Fibroblast of lung (primary cell): ENCODE results near the gene NTSR1. TPM values are rescaled to one million over a fixed set of nuclear protein-coding genes. Genes with fewer than 3 reads are reported as not detected.

ENCODE experiments used
- DNase-seq, 2 donors: peaks; one replicate each; pipeline versions ENCODE4 v3.0.0 to v3.0.0-alpha.2; 2010; ENCODE audit warnings: low read depth in 2 of 2
- H2AFZ ChIP-seq: 2 replicates; pipeline ENCODE4 v1.5.1; 2012; ENCODE audit warnings: low read length, control low read depth, inconsistent platforms
- H3K27ac ChIP-seq: 2 replicates; pipeline ENCODE4 v1.5.1; 2011; ENCODE audit warnings: low read length, control low read depth; ENCODE audit not compliant: insufficient read depth
- H3K27me3 ChIP-seq: 2 replicates; pipeline ENCODE4 v1.5.1; 2011; ENCODE audit warnings: mild to moderate bottlenecking, low read length; ENCODE audit not compliant: control insufficient read depth, insufficient read depth
- H3K36me3 ChIP-seq: 2 replicates; pipeline ENCODE4 v1.5.1; 2011; ENCODE audit warnings: low read length; ENCODE audit not compliant: control insufficient read depth, insufficient read depth
- H3K4me1 ChIP-seq: 2 replicates; pipeline ENCODE4 v1.5.1; 2011; ENCODE audit warnings: low read length; ENCODE audit not compliant: control insufficient read depth, insufficient read depth; ENCODE audit errors: extremely low read depth
- H3K4me2 ChIP-seq: 2 replicates; pipeline ENCODE4 v1.5.1; 2011; ENCODE audit warnings: low read length, control low read depth; ENCODE audit not compliant: insufficient read depth; ENCODE audit errors: extremely low read depth
- H3K4me3 ChIP-seq, 4 experiments: fragments of 200-600 bp in 1 of 4; sonication (generic) in 1 of 4; replicated peaks in 1 of 4; 2 replicates each; pipeline ENCODE4 v1.5.1; 2011 to 2016; ENCODE audit warnings: low read length in 4 of 4, low read depth in 3 of 4, mild to moderate bottlenecking in 3 of 4, control low read depth in 2 of 4, inconsistent platforms in 1 of 4, mixed read lengths in 1 of 4; ENCODE audit not compliant: insufficient read depth in 1 of 4; ENCODE audit errors: control extremely low read depth in 1 of 4
- H3K79me2 ChIP-seq: 2 replicates; pipeline ENCODE4 v1.5.1; 2012; ENCODE audit warnings: mild to moderate bottlenecking, low read length, inconsistent platforms; ENCODE audit not compliant: control insufficient read depth, insufficient read depth
- H3K9ac ChIP-seq: 2 replicates; pipeline ENCODE4 v1.5.1; 2011; ENCODE audit warnings: mild to moderate bottlenecking, low read length, control low read depth; ENCODE audit not compliant: insufficient read depth
- H3K9me3 ChIP-seq: 2 replicates; pipeline ENCODE4 v1.5.1; 2012; ENCODE audit warnings: low read depth, low read length; ENCODE audit not compliant: control insufficient read depth, insufficient read depth
- H4K20me1 ChIP-seq: 2 replicates; pipeline ENCODE4 v1.5.1; 2011; ENCODE audit warnings: low read length; ENCODE audit not compliant: control insufficient read depth, insufficient read depth; ENCODE audit errors: extremely low read depth
- EZH2 ChIP-seq: IDR thresholded peaks from 2 replicates; pipeline ENCODE4 v1.5.1; 2012; ENCODE audit warnings: low read length, control low read depth, mild to moderate bottlenecking; ENCODE audit errors: missing control alignments
- polyA plus RNA-seq, 2 donors: library from polyadenylated mRNA; depleted of rRNA in 1 of 2; stranded (reverse) in 1 of 2; unstranded in 1 of 2; fragments of >200 nt; gene quantifications; 2 replicates each; pipeline ENCODE4 v1.2.1, GENCODE V29; 2011 to 2012; ENCODE audit warnings: missing spikeins in 1 of 2
- total RNA-seq: library from RNA; depleted of rRNA; stranded (reverse); fragments of >200 nt; gene quantifications from 2 replicates; pipeline ENCODE4 v1.2.1, GENCODE V29; 2014
- TF ChIP-seq, protein P1 (sequence below), 2 donors: IDR thresholded peaks in 1 of 2; conservative IDR thresholded peaks in 1 of 2; 1 replicate in 1 of 2; 2 replicates in 1 of 2; pipeline ENCODE4 v1.5.1; 2011 to 2012; ENCODE audit warnings: low read length in 2 of 2, control low read depth in 1 of 2, inconsistent platforms in 1 of 2, low read depth in 1 of 2, mild to moderate bottlenecking in 1 of 2

NTSR1 gene
- total and polyA plus RNA-seq, 2 donors (not counting 1 experiment from before 2014, with no cell fraction given) = 0.05 to 0.33 TPM

- no peak overlapping the region for H3K9ac ChIP-seq
- H3K4me1 ChIP-seq = no peaks in the 10 kb centered on the region
- no peaks in the 10 kb centered on the region for H3K9me3 ChIP-seq
- H3K36me3 ChIP-seq = no peaks in the 10 kb centered on the region
- no peaks in the 10 kb centered on the region for H4K20me1 ChIP-seq
- H3K27me3 ChIP-seq = peaks cover 7% of the 10 kb centered on the region
- no peak for DNase-seq
- no peak overlapping the region for H3K4me2 ChIP-seq
- no peak overlapping the region for H2AFZ ChIP-seq
- H3K4me3 ChIP-seq = no peak overlapping the region
- TF ChIP-seq EZH2 = no peak
- TF ChIP-seq, protein P1, sequence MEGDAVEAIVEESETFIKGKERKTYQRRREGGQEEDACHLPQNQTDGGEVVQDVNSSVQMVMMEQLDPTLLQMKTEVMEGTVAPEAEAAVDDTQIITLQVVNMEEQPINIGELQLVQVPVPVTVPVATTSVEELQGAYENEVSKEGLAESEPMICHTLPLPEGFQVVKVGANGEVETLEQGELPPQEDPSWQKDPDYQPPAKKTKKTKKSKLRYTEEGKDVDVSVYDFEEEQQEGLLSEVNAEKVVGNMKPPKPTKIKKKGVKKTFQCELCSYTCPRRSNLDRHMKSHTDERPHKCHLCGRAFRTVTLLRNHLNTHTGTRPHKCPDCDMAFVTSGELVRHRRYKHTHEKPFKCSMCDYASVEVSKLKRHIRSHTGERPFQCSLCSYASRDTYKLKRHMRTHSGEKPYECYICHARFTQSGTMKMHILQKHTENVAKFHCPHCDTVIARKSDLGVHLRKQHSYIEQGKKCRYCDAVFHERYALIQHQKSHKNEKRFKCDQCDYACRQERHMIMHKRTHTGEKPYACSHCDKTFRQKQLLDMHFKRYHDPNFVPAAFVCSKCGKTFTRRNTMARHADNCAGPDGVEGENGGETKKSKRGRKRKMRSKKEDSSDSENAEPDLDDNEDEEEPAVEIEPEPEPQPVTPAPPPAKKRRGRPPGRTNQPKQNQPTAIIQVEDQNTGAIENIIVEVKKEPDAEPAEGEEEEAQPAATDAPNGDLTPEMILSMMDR (conservative IDR thresholded peaks at IDR 0.05 in 1 of 2, IDR thresholded peaks at IDR 0.05 in 1 of 2; ENCODE audit: low read depth in 1 of 2, low read length in 2 of 2) = no peak
- no peak overlapping the region for H3K27ac ChIP-seq
- no peaks in the 10 kb centered on the region for H3K79me2 ChIP-seq
Measured at GRCh38 chr20:62694868-62695267, 13.8 kb upstream of the NTSR1 start.

GRCh38 chr20:62695448-62696414 is 12.9 kb upstream of the NTSR1 start:
- H3K27ac ChIP-seq = no peak overlapping the region
- no peak overlapping the region for H3K9ac ChIP-seq
- TF ChIP-seq EZH2 = no peak
- TF ChIP-seq, protein P1 (conservative IDR thresholded peaks at IDR 0.05 in 1 of 2, IDR thresholded peaks at IDR 0.05 in 1 of 2; ENCODE audit: low read depth in 1 of 2, low read length in 2 of 2) = no peak
- no peak for DNase-seq
- no peaks in the 10 kb centered on the region for H4K20me1 ChIP-seq
- no peak overlapping the region for H3K4me3 ChIP-seq
- H3K4me1 ChIP-seq = no peaks in the 10 kb centered on the region
- no peaks in the 10 kb centered on the region for H3K79me2 ChIP-seq
- H3K27me3 ChIP-seq = peaks cover 7% of the 10 kb centered on the region
- H3K9me3 ChIP-seq = no peaks in the 10 kb centered on the region
- no peaks in the 10 kb centered on the region for H3K36me3 ChIP-seq
- H2AFZ ChIP-seq = no peak overlapping the region
- no peak overlapping the region for H3K4me2 ChIP-seq

DNA sequence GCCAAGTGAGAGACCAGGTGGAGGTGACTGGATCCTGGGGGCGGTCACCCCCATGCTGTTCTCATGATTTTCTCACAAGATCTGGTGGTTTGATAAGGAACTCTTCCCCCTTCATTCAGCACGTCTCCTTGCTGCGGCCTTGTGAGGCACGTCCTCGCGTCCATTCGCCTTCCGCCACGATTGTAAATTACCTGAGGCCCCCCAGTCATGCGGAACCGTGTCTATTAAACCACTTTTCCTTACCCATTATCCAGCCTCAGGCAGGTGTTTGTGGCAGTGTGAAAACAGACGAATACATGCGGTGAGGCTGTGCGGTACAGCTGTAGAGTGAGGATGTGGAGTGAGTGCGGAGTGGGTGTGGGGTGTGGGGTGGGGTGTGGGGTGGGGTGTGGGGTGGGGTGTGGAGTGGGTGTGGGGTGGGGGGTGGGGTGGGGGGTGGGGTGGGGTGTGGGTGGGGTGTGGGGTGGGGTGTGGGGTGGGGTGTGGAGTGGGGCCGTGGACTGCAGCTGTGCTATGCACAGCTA is 12.1 kb upstream of the NTSR1 start:
- no peak overlapping the region for H3K9ac ChIP-seq
- H3K4me1 ChIP-seq = no peaks in the 10 kb centered on the region
- H3K4me2 ChIP-seq = no peak overlapping the region
- H3K27ac ChIP-seq = no peak overlapping the region
- H3K79me2 ChIP-seq = no peaks in the 10 kb centered on the region
- H3K9me3 ChIP-seq = no peaks in the 10 kb centered on the region
- no peaks in the 10 kb centered on the region for H3K36me3 ChIP-seq
- H2AFZ ChIP-seq = no peak overlapping the region
- H4K20me1 ChIP-seq = no peaks in the 10 kb centered on the region
- H3K27me3 ChIP-seq = peaks cover 7% of the 10 kb centered on the region
- H3K4me3 ChIP-seq = no peak overlapping the region
- no peak for TF ChIP-seq EZH2
- TF ChIP-seq, protein P1 (conservative IDR thresholded peaks at IDR 0.05 in 1 of 2, IDR thresholded peaks at IDR 0.05 in 1 of 2; ENCODE audit: low read depth in 1 of 2, low read length in 2 of 2) = no peak
- DNase-seq = no peak
